GM18951 (cell line): ENCODE results near the gene BRCC3.
"Not testable (repeated sequence)": the region's sequence is repeated elsewhere in the genome, so short reads cannot be mapped to it uniquely, and the experiment has no call there.

Experiments
- POLR2A ChIP-seq: IDR thresholded peaks from 4 replicates; pipeline ENCODE4 v1.6.1; 2011; ENCODE audit warnings: mild to moderate bottlenecking; ENCODE audit not compliant: insufficient read length, insufficient read depth; ENCODE audit errors: extremely low read depth
- in situ Hi-C: fragments of 300-500 bp; cut with MboI; formaldehyde crosslinking; loops from one replicate; pipeline ENCODE4 v1.12.0; 2022; ENCODE audit warnings: low sequenced_read_pairs, mixed read lengths, inconsistent platforms; ENCODE audit not compliant: unreplicated experiment

Gene BRCC3

DNA sequence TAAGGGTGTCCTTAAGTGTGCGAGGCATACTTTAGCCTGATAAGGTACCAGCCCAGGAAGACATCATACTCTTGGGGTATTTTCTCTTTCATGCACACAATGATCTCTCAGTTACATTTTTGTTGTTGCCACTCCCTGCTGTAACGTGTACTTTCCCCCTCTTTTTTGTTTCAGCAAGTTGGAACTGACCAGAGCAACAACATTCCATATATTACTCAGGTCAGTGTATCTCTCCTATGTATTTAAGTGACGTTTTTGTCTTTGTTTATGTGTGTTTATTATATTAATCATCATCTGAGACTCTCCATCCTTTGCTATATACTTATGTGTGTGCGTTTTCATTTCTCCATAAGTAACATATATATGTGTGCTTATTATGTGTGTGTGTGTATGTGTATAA lies 73.6 kb downstream of the BRCC3 start:
- TF ChIP-seq POLR2A: no peak
- in situ Hi-C loops: no loop called here

DNA sequence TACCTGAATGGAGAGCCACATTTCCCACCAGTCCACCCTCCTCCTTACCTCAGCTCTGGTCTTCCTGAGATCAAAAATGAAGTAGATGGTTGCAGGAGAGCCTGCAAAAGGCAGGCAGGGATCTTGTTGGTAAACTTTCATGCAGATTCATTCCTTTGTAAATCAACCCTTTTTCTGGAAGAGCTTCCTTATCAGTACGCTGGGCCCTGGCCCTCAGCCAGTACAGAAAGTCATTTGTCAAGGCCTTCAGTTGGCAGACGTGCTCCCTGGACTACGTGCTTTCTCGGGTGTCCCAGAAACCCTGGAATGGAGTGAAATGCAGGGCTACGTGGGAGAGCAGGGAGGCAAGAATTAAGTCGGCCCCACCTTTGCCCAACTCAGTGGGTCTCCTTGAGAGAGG lies 76.3 kb downstream of the BRCC3 start:
- in situ Hi-C loops: not testable (repeated sequence)

DNA sequence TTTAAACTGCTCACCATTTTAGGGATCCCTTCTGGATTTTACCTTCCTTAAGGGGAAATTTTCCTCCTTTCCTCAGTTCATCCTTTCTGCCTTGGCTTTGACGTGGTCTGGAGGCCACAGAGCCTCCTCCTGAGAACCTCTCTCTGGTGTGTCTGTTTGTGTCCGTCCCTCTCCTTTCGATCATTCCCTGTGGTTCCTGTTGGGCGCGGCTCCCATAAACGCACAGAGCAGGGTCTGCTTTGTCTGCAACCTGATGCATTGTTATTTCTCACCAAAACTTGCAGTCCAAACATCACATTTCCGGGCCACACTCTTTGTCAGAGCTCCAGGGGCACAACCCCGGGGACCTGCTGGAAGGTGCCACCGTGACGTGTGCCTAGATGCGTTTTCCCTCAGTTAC lies 76.9 kb downstream of the BRCC3 start:
- in situ Hi-C loops: not testable (repeated sequence)

DNA sequence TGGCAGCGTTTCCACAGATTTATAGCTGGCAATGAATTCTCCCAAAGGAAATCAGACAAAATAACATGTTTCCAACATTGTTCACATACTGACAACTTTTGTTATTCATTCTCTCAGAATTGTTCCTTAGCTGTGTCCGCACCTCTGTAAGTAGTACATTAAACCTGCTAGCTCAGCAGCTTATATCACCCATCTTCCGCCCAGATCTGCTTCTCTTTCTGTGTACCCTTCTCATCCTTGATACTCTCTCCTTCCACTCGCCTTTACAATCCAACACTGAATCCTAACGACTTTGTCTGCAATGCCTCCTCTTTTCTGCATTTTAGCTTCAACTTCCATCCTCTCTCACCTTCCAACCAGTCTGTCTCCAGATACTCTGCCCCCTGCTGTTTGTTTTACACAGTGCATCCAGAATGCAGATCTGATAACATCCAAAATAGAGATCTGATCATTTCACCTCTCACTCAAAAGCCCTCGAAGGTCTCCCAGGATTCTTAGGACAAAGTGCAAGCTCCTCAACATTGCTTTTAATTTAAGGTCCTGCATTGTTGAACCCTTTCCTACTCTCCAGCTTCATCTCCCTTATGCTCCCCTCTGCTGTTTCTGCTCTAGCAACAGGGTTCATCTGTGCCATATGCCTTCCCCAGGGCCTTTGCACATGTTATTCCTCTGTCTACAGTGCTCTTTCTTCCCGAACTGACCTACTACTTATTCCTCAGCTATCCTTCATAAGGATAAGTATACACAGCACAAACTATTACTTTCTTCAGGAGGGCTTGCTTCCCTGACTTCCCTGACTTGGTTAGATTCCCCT lies 77.6 kb downstream of the BRCC3 start:
- in situ Hi-C loops: no loop called here
- TF ChIP-seq POLR2A: no peak

DNA sequence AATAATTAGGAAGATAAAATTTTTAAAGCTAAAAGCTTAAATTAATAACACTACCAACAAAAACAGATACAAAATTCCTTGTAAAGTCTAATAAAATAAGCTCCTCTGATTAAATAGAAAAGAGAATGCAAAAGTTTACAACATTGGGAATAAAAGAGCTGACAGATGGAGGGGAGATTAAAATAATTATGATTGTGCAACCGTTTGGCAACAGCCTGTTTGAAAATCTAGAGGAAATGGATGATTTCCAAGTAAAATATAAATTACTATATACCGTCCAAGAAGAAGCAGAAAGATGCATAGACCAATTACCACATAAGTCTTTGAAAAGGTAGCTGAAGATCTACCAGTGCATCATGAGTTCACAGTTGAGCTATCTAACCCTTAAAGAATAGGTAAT lies 98.6 kb downstream of the BRCC3 start:
- TF ChIP-seq POLR2A: no peak
- in situ Hi-C loops: no loop called here
